ENCODE data around the gene ACTR3. TPM values are rescaled to one million over a fixed set of nuclear protein-coding genes. Genes with fewer than 3 reads are reported as not detected.

The ACTR3 gene
- total and polyA plus RNA-seq, 2 experiments from 2014 or later, result 63.7 to 137 TPM

DNA sequence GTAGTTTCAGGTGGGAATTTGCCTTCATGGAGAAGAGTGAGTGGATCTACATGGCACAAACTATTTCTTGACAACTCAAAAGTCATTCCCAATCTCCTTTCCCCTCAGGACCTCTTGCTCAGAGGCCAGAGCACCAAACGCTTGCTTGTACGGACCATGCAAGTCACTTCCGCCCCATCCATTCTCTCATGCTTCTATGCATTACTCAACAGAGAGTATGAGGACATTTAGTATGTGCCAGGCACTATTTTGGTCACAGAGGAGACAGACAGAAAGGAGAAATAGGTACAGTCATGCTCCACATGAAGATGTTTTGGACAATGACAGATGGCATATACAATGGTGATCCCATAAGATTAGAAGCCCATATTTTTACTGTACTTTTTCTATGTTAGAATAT, 117.5 kb downstream of the ACTR3 start:
- Histone ChIP-seq H3F3A (replicated peaks; ENCODE audit: low read depth) (no peaks in the 10 kb centered on the region), H3K36me3 (ENCODE audit: insufficient read depth) (no peaks in the 10 kb centered on the region), H2AFZ (no peak overlapping the region), H3K4me1 (ENCODE audit: insufficient read depth) (no peaks in the 10 kb centered on the region), H3K4me3 (no peak overlapping the region), H3K79me2 (replicated peaks; ENCODE audit: insufficient read depth) (no peaks in the 10 kb centered on the region), H3K4me2 (no peak overlapping the region), H3K27ac (ENCODE audit: low read depth) (no peak overlapping the region), H3K9me2 (ENCODE audit: insufficient read depth) (no peaks in the 10 kb centered on the region), H3K27me3 (ENCODE audit: insufficient read depth) (no peaks in the 10 kb centered on the region), H4K20me1 (replicated peaks; ENCODE audit: insufficient read depth) (no peaks in the 10 kb centered on the region)
- H3K36me3 Mint-ChIP-seq (ENCODE audit: low read depth), result peaks cover 8% of the 10 kb centered on the region
- DNase-seq (ENCODE audit: low spot score), result no peak
- H3K4me3 Mint-ChIP-seq, result no peak overlapping the region
- peaks cover 3% of the 10 kb centered on the region for H3K27me3 Mint-ChIP-seq (ENCODE audit: insufficient read depth, low read depth, poor library complexity)
- no peak for ATAC-seq
- no peak overlapping the region for H3K27ac Mint-ChIP-seq
- peaks cover 54% of the 10 kb centered on the region for H3K9me3 Mint-ChIP-seq
- no peaks in the 10 kb centered on the region; the same call in 2 of the 3 replicates for H3K4me1 Mint-ChIP-seq
- TF ChIP-seq EZH2 (IDR thresholded peaks at IDR 0.05; ENCODE audit: low read depth, unreplicated experiment) (no peak), CREB1 (CRISPR knock-in tag; IDR thresholded peaks at IDR 0.05; ENCODE audit: low read depth) (no peak), STAT1 (IDR thresholded peaks at IDR 0.05; ENCODE audit: unreplicated experiment) (no peak)
- TF ChIP-seq, protein P1, sequence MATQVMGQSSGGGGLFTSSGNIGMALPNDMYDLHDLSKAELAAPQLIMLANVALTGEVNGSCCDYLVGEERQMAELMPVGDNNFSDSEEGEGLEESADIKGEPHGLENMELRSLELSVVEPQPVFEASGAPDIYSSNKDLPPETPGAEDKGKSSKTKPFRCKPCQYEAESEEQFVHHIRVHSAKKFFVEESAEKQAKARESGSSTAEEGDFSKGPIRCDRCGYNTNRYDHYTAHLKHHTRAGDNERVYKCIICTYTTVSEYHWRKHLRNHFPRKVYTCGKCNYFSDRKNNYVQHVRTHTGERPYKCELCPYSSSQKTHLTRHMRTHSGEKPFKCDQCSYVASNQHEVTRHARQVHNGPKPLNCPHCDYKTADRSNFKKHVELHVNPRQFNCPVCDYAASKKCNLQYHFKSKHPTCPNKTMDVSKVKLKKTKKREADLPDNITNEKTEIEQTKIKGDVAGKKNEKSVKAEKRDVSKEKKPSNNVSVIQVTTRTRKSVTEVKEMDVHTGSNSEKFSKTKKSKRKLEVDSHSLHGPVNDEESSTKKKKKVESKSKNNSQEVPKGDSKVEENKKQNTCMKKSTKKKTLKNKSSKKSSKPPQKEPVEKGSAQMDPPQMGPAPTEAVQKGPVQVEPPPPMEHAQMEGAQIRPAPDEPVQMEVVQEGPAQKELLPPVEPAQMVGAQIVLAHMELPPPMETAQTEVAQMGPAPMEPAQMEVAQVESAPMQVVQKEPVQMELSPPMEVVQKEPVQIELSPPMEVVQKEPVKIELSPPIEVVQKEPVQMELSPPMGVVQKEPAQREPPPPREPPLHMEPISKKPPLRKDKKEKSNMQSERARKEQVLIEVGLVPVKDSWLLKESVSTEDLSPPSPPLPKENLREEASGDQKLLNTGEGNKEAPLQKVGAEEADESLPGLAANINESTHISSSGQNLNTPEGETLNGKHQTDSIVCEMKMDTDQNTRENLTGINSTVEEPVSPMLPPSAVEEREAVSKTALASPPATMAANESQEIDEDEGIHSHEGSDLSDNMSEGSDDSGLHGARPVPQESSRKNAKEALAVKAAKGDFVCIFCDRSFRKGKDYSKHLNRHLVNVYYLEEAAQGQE (IDR thresholded peaks at IDR 0.05; ENCODE audit: unreplicated experiment), result no peak
- TF ChIP-seq, protein P2, sequence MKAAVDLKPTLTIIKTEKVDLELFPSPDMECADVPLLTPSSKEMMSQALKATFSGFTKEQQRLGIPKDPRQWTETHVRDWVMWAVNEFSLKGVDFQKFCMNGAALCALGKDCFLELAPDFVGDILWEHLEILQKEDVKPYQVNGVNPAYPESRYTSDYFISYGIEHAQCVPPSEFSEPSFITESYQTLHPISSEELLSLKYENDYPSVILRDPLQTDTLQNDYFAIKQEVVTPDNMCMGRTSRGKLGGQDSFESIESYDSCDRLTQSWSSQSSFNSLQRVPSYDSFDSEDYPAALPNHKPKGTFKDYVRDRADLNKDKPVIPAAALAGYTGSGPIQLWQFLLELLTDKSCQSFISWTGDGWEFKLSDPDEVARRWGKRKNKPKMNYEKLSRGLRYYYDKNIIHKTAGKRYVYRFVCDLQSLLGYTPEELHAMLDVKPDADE (IDR thresholded peaks at IDR 0.05), result no peak

DNA sequence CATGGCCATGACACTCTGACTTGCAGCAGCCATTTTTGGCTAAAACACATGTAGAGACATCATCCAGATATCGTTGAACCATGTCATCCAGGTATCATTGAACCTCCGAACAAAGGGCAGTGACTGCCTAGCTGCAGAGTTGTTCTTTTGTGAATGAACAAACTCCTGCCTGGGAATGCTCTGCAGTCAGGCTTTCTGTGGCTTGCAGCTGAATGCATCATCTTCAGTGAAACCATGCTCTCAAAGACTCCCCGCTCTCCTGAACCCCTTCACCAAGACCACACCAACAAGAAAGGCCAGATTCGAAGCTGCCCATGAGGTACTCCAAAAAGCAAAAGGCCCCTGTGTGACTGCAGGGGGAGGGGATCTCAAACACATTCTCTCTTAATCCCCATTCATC, 118.8 kb downstream of the ACTR3 start:
- ATAC-seq, result no peak
- no peak overlapping the region for H3K27ac ChIP-seq (ENCODE audit: low read depth)
- H3K27me3 Mint-ChIP-seq (ENCODE audit: insufficient read depth, low read depth, poor library complexity), result peaks cover 4% of the 10 kb centered on the region
- peaks cover 47% of the 10 kb centered on the region for H3K9me3 Mint-ChIP-seq
- H3K4me1 ChIP-seq (ENCODE audit: insufficient read depth), result no peaks in the 10 kb centered on the region
- H3K4me2 ChIP-seq, result no peak overlapping the region
- peaks cover 8% of the 10 kb centered on the region for H3K36me3 Mint-ChIP-seq (ENCODE audit: low read depth)
- H3K9me2 ChIP-seq (ENCODE audit: insufficient read depth), result no peaks in the 10 kb centered on the region
- H2AFZ ChIP-seq, result no peak overlapping the region
- no peaks in the 10 kb centered on the region for H3K79me2 ChIP-seq (replicated peaks; ENCODE audit: insufficient read depth)
- no peaks in the 10 kb centered on the region; the same call in 2 of the 3 replicates for H3K4me1 Mint-ChIP-seq
- H3K4me3 ChIP-seq, result no peak overlapping the region
- DNase-seq (ENCODE audit: low spot score), result no peak
- H3K27ac Mint-ChIP-seq, result no peak overlapping the region
- no peaks in the 10 kb centered on the region for H3K27me3 ChIP-seq (ENCODE audit: insufficient read depth)
- no peak overlapping the region for H3K4me3 Mint-ChIP-seq
- H3F3A ChIP-seq (replicated peaks; ENCODE audit: low read depth), result no peaks in the 10 kb centered on the region
- no peaks in the 10 kb centered on the region for H4K20me1 ChIP-seq (replicated peaks; ENCODE audit: insufficient read depth)
- H3K36me3 ChIP-seq (ENCODE audit: insufficient read depth), result no peaks in the 10 kb centered on the region
- TF ChIP-seq ZNF331 (CRISPR knock-in tag; IDR thresholded peaks at IDR 0.05; ENCODE audit: low read depth) (no peak), CREB1 (CRISPR knock-in tag; IDR thresholded peaks at IDR 0.05; ENCODE audit: low read depth) (no peak), EZH2phosphoT487 (IDR thresholded peaks at IDR 0.05; ENCODE audit: unreplicated experiment) (no peak)
- TF ChIP-seq, protein P2 (IDR thresholded peaks at IDR 0.05), result no peak
- TF ChIP-seq, protein P3, sequence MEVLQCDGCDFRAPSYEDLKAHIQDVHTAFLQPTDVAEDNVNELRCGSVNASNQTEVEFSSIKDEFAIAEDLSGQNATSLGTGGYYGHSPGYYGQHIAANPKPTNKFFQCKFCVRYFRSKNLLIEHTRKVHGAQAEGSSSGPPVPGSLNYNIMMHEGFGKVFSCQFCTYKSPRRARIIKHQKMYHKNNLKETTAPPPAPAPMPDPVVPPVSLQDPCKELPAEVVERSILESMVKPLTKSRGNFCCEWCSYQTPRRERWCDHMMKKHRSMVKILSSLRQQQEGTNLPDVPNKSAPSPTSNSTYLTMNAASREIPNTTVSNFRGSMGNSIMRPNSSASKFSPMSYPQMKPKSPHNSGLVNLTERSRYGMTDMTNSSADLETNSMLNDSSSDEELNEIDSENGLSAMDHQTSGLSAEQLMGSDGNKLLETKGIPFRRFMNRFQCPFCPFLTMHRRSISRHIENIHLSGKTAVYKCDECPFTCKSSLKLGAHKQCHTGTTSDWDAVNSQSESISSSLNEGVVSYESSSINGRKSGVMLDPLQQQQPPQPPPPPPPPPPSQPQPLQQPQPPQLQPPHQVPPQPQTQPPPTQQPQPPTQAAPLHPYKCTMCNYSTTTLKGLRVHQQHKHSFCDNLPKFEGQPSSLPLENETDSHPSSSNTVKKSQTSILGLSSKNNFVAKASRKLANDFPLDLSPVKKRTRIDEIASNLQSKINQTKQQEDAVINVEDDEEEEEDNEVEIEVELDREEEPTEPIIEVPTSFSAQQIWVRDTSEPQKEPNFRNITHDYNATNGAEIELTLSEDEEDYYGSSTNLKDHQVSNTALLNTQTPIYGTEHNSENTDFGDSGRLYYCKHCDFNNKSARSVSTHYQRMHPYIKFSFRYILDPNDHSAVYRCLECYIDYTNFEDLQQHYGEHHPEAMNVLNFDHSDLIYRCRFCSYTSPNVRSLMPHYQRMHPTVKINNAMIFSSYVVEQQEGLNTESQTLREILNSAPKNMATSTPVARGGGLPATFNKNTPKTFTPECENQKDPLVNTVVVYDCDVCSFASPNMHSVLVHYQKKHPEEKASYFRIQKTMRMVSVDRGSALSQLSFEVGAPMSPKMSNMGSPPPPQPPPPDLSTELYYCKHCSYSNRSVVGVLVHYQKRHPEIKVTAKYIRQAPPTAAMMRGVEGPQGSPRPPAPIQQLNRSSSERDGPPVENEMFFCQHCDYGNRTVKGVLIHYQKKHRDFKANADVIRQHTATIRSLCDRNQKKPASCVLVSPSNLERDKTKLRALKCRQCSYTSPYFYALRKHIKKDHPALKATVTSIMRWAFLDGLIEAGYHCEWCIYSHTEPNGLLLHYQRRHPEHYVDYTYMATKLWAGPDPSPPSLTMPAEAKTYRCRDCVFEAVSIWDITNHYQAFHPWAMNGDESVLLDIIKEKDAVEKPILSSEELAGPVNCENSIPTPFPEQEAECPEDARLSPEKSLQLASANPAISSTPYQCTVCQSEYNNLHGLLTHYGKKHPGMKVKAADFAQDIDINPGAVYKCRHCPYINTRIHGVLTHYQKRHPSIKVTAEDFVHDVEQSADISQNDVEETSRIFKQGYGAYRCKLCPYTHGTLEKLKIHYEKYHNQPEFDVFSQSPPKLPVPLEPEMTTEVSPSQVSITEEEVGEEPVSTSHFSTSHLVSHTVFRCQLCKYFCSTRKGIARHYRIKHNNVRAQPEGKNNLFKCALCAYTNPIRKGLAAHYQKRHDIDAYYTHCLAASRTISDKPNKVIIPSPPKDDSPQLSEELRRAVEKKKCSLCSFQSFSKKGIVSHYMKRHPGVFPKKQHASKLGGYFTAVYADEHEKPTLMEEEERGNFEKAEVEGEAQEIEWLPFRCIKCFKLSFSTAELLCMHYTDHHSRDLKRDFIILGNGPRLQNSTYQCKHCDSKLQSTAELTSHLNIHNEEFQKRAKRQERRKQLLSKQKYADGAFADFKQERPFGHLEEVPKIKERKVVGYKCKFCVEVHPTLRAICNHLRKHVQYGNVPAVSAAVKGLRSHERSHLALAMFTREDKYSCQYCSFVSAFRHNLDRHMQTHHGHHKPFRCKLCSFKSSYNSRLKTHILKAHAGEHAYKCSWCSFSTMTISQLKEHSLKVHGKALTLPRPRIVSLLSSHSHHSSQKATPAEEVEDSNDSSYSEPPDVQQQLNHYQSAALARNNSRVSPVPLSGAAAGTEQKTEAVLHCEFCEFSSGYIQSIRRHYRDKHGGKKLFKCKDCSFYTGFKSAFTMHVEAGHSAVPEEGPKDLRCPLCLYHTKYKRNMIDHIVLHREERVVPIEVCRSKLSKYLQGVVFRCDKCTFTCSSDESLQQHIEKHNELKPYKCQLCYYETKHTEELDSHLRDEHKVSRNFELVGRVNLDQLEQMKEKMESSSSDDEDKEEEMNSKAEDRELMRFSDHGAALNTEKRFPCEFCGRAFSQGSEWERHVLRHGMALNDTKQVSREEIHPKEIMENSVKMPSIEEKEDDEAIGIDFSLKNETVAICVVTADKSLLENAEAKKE (CRISPR knock-in tag; IDR thresholded peaks at IDR 0.05), result no peak

Data from GM23338 (cell line).